Esophagus mucosa (tissue), 1 donor: ENCODE measurements around the gene TMEM270. TPM values are rescaled to one million over a fixed set of nuclear protein-coding genes. Genes with fewer than 3 reads are reported as not detected.
"Not testable (repeated sequence)": the region's sequence is repeated elsewhere in the genome, so short reads cannot be mapped to it uniquely, and the experiment has no call there.

Experiments
- ATAC-seq: fragments of 200-7000 bp; cut with Tn5 transposase; one replicate; pipeline ENCODE4 v1.9.1; 2020
- total RNA-seq: library from RNA; stranded (reverse); gene quantifications from one replicate; pipeline ENCODE4 v1.2.4, GENCODE V29; 2023
- donor health status: DM: yes; HTN: yes; CAD: no.

TMEM270 gene
- total RNA-seq, 1 donor from 2014 or later, result not detected

- ATAC-seq, result peak; percentile 25
These were observed 4.2 kb downstream of the TMEM270 start for GRCh38 chr7:73864981-73865711.

GRCh38 chr7:73865738-73866445 is 4.9 kb downstream of the TMEM270 start:
- peak; percentile 64 for ATAC-seq

GRCh38 chr7:73866446-73866767 is 5.4 kb downstream of the TMEM270 start:
- ATAC-seq, result no peak

- ATAC-seq, result no peak
These were observed 8.2 kb downstream of the TMEM270 start for GRCh38 chr7:73869011-73869798.

- no peak for ATAC-seq
These were observed 9.1 kb downstream of the TMEM270 start for GRCh38 chr7:73870041-73870492.

GRCh38 chr7:73871163-73872011 is 10.4 kb downstream of the TMEM270 start:
- peak; percentile 5 for ATAC-seq

GRCh38 chr7:73872056-73872908 is 11.3 kb downstream of the TMEM270 start:
- ATAC-seq, result no peak

GRCh38 chr7:73876361-73876760 is 15.4 kb downstream of the TMEM270 start:
- no peak for ATAC-seq

GRCh38 chr7:73876973-73877372 is 16.0 kb downstream of the TMEM270 start:
- ATAC-seq, result no peak

GRCh38 chr7:73879977-73880681 is 19.2 kb downstream of the TMEM270 start:
- ATAC-seq, result peak; percentile 19

- no peak for ATAC-seq
These were observed 19.9 kb downstream of the TMEM270 start for GRCh38 chr7:73880755-73881328.

- ATAC-seq, result peak; percentile 29
These were observed 20.5 kb downstream of the TMEM270 start for GRCh38 chr7:73881352-73882046.

- ATAC-seq, result no peak
These were observed 21.1 kb downstream of the TMEM270 start for GRCh38 chr7:73882047-73882402.

- ATAC-seq, result not testable (repeated sequence)
These were observed 24.0 kb downstream of the TMEM270 start for GRCh38 chr7:73884867-73885422.

GRCh38 chr7:73885433-73885974 is 24.5 kb downstream of the TMEM270 start:
- no peak for ATAC-seq

- ATAC-seq, result no peak
These were observed 25.2 kb downstream of the TMEM270 start for GRCh38 chr7:73885975-73886798.

- ATAC-seq, result no peak
These were observed 26.8 kb downstream of the TMEM270 start for GRCh38 chr7:73887762-73888161.

- no peak for ATAC-seq
These were observed 28.0 kb downstream of the TMEM270 start for GRCh38 chr7:73888959-73889358.
